GM19372 (cell line): ENCODE measurements around the gene TEX47.

ENCODE experiments used
- ATAC-seq: cut with Tn5 transposase; IDR thresholded peaks from one replicate; pipeline ENCODE4 v1.9.1; 2021; ENCODE audit warnings: mild to moderate bottlenecking, low read depth, moderate library complexity; ENCODE audit not compliant: unreplicated experiment

The TEX47 gene

GRCh38 chr7:88756802-88757201, 38.7 kb downstream of the TEX47 start:
- ATAC-seq = no peak

GRCh38 chr7:88746126-88746525, 49.4 kb downstream of the TEX47 start:
- no peak for ATAC-seq
